B cell (primary cell): ENCODE measurements around the gene OR5W2. TPM values are rescaled to one million over a fixed set of nuclear protein-coding genes. Genes with fewer than 3 reads are reported as not detected.

Experiments
- ATAC-seq: fragments of 200-7000 bp; cut with Tn5 transposase; one replicate; pipeline ENCODE4 v1.10.0; 2021; ENCODE audit warnings: low read depth, mild to moderate bottlenecking, moderate number of reproducible peaks, moderate library complexity
- CTCF ChIA-PET: fragments of 350-600 bp; sonication (Branson Sonifier 250); formaldehyde crosslinking; loops from one replicate; lab custom pipeline; 2021; ENCODE audit warnings: antibody characterized with exemption, inconsistent platforms; lab: Charles Lee
- POLR2A ChIA-PET: fragments of 350-600 bp; sonication (Branson Sonifier 250); formaldehyde crosslinking; loops from one replicate; lab custom pipeline; 2021; ENCODE audit warnings: antibody characterized with exemption; lab: Charles Lee
- DNase-seq: peaks from one replicate; pipeline ENCODE4 v3.0.0; 2013
- H2AFZ ChIP-seq: 2 replicates; pipeline ENCODE4 v1.6.1; 2012; ENCODE audit warnings: mild to moderate bottlenecking, low read depth, low read length; ENCODE audit not compliant: insufficient read depth, poor library complexity, severe bottlenecking
- H3K27ac ChIP-seq, 2 donors: 1 replicate in 1 of 2; 2 replicates in 1 of 2; pipeline ENCODE4 v1.5.1; 2012 to 2013; ENCODE audit warnings: low read length in 2 of 2, mild to moderate bottlenecking in 2 of 2, moderate library complexity in 1 of 2
- H3K27me3 ChIP-seq, 4 experiments: fragments of 200-600 bp in 1 of 4; sonication (generic) in 1 of 4; replicated peaks in 1 of 4; 1 replicate in 2 of 4; 2 replicates in 2 of 4; pipeline versions ENCODE4 v1.6.1 to v1.7.0; 2013 to 2016; ENCODE audit warnings: low read length in 3 of 4, mild to moderate bottlenecking in 2 of 4, mixed read lengths in 1 of 4, moderate library complexity in 1 of 4; ENCODE audit not compliant: insufficient read depth in 4 of 4, control insufficient read depth in 3 of 4; ENCODE audit errors: control extremely low read depth in 1 of 4
- H3K36me3 ChIP-seq, 2 experiments: replicated peaks in 1 of 2; 1 replicate in 1 of 2; 2 replicates in 1 of 2; pipeline versions ENCODE4 v1.6.1 to v1.7.1; 2013; ENCODE audit warnings: low read length in 1 of 2; ENCODE audit not compliant: insufficient read depth in 2 of 2, control insufficient read depth in 1 of 2; ENCODE audit errors: control extremely low read depth in 1 of 2, extremely low read depth in 1 of 2
- H3K4me1 ChIP-seq, 2 donors: fragments of 200-600 bp in 1 of 2; sonication (generic) in 1 of 2; 1 replicate in 1 of 2; 2 replicates in 1 of 2; pipeline versions ENCODE4 v1.5.1 to v1.6.1; 2013 to 2017; ENCODE audit warnings: low read length in 2 of 2; ENCODE audit not compliant: control insufficient read depth in 2 of 2, insufficient read depth in 2 of 2
- H3K4me2 ChIP-seq: replicated peaks from 2 replicates; pipeline ENCODE3; 2012; ENCODE audit warnings: mild to moderate bottlenecking, low read depth, low read length; ENCODE audit not compliant: poor library complexity, severe bottlenecking
- H3K4me3 ChIP-seq, 5 experiments: fragments of 200-600 bp in 1 of 5; sonication (generic) in 1 of 5; 1 replicate in 3 of 5; 2 replicates in 2 of 5; pipeline versions ENCODE4 v1.5.1 to v1.7.0; 2011 to 2016; ENCODE audit warnings: low read length in 4 of 5, mild to moderate bottlenecking in 4 of 5, low read depth in 2 of 5, control low read depth in 1 of 5, moderate library complexity in 1 of 5; ENCODE audit not compliant: insufficient read depth in 1 of 5; ENCODE audit errors: control extremely low read depth in 1 of 5, extremely low read depth in 1 of 5
- H3K79me2 ChIP-seq: fragments of 200-600 bp; sonication (generic); one replicate; pipeline ENCODE4 v1.6.0; 2016; ENCODE audit warnings: low read length; ENCODE audit not compliant: control insufficient read depth, insufficient read depth
- H3K9ac ChIP-seq: fragments of 200-600 bp; sonication (generic); 2 replicates; pipeline ENCODE4 v1.6.1; 2017; ENCODE audit warnings: mild to moderate bottlenecking, low read length, moderate library complexity
- H3K9me3 ChIP-seq, 3 donors: one replicate each; pipeline versions ENCODE4 v1.6.1 to v1.7.1; 2013; ENCODE audit warnings: low read length in 2 of 3; ENCODE audit not compliant: control insufficient read depth in 2 of 3, insufficient read depth in 1 of 3; ENCODE audit errors: control extremely low read depth in 1 of 3
- H4K20me1 ChIP-seq: 2 replicates; pipeline ENCODE4 v1.6.0; 2012; ENCODE audit warnings: mild to moderate bottlenecking, low read length; ENCODE audit not compliant: insufficient read depth, control insufficient read depth, poor library complexity, severe bottlenecking
- H3K27ac Mint-ChIP-seq: one replicate; pipeline ENCODE4 v1.8.0; 2021; ENCODE audit warnings: mixed read lengths
- H3K27me3 Mint-ChIP-seq: one replicate; pipeline ENCODE4 v1.8.0; 2021; ENCODE audit warnings: mixed read lengths
- H3K4me1 Mint-ChIP-seq: one replicate; pipeline ENCODE4 v1.8.0; 2021; ENCODE audit warnings: mixed read lengths
- H3K4me3 Mint-ChIP-seq: one replicate; pipeline ENCODE4 v1.8.0; 2021; ENCODE audit warnings: mixed read lengths
- H3K9me3 Mint-ChIP-seq: one replicate; pipeline ENCODE4 v1.8.0; 2022; ENCODE audit warnings: mixed read lengths; ENCODE audit not compliant: insufficient read depth
- CTCF ChIP-seq: fragments of 200-600 bp; IDR thresholded peaks from one replicate; pipeline ENCODE4 v1.8.0; 2022; ENCODE audit warnings: antibody characterized with exemption, mild to moderate bottlenecking
- EZH2 ChIP-seq: IDR thresholded peaks from 2 replicates; pipeline ENCODE4 v1.6.1; 2012; ENCODE audit warnings: borderline replicate concordance, low read depth, mild to moderate bottlenecking, moderate library complexity, low read length; ENCODE audit not compliant: insufficient read depth, poor library complexity, severe bottlenecking
- WGBS: methylation state at CpG from one replicate; pipeline ENCODE4 v1.1.5; 2013; ENCODE audit warnings: missing lambda C conversion rate; ENCODE audit not compliant: insufficient coverage; 5-methylcytosine and 5-hydroxymethylcytosine counted together
- intact Hi-C: fragments of 100-400 bp; cut with micrococcal nuclease; formaldehyde crosslinking; loops from one replicate; pipeline ENCODE4 v1.10.0; 2022
- polyA minus RNA-seq: library from RNA; depleted of rRNA, polyadenylated mRNA; stranded (reverse); fragments of >200 nt; gene quantifications from 2 replicates; pipeline ENCODE4 v1.2.3, GENCODE V29; 2012
- polyA plus RNA-seq: library from polyadenylated mRNA; depleted of rRNA; stranded (reverse); fragments of >200 nt; gene quantifications from 2 replicates; pipeline ENCODE4 v1.2.3, GENCODE V29; 2012
- total RNA-seq, 2 donors: library from RNA; stranded (reverse); fragments of 120-200 nt in 1 of 2; gene quantifications; 1 replicate in 1 of 2; 2 replicates in 1 of 2; pipeline versions ENCODE4 v1.2.3 to v1.2.4, GENCODE V29; 2013 to 2022

The OR5W2 gene
- total RNA-seq: not detected in 2 replicates
- total RNA-seq (2013): not detected
- polyA plus RNA-seq: not detected in 2 replicates
- polyA minus RNA-seq: not detected in 2 replicates

GRCh38 chr11:55914482-55914881 lies at the start of gene OR5W2:
TSS of gene OR5W2 (minus strand) at chr11:55914582. CDS start at chr11:55914582, 0 bp downstream.
- Histone ChIP-seq H3K9ac (no peak within 1 kb of the TSS), H3K27me3 (no peaks in the 10 kb centered on the region), H2AFZ (no peak within 1 kb of the TSS), H3K4me3 (no peak within 1 kb of the TSS), H3K79me2 (no peaks in the 10 kb centered on the region), H3K4me1 (no peaks in the 10 kb centered on the region), H3K9me3 (no peaks in the 10 kb centered on the region), H3K27ac (no peak within 1 kb of the TSS), H3K4me2 (no peak within 1 kb of the TSS), H4K20me1 (no peaks in the 10 kb centered on the region), H3K36me3 (no peaks in the 10 kb centered on the region)
- no peak for DNase-seq
- Mint-ChIP-seq H3K27me3 (no peaks in the 10 kb centered on the region), H3K4me3 (no peak within 1 kb of the TSS), H3K4me1 (no peaks in the 10 kb centered on the region), H3K9me3 (no peaks in the 10 kb centered on the region), H3K27ac (no peak within 1 kb of the TSS)
- ChIA-PET POLR2A (no interaction called here), CTCF (no interaction called here)
- no peak for ATAC-seq
- TF ChIP-seq EZH2 (no peak), CTCF (no peak)
- intact Hi-C loops: no loop called here
- WGBS: no CpG with 5 or more reads among the region's 1 CpG

GRCh38 chr11:55956521-55956920 lies 42.1 kb upstream of the OR5W2 start:
- no peaks in the 10 kb centered on the region for H3K4me1 ChIP-seq
- no peak overlapping the region for H3K4me2 ChIP-seq
- H3K27ac ChIP-seq: no peak overlapping the region
- H3K9me3 ChIP-seq: peaks cover 0 to 3% (median 0%) of the 10 kb centered on the region in 3 donors
- H3K27me3 ChIP-seq: no peaks in the 10 kb centered on the region
- Mint-ChIP-seq H3K9me3 (peaks cover 4% of the 10 kb centered on the region), H3K4me1 (no peaks in the 10 kb centered on the region), H3K27ac (no peak overlapping the region), H3K27me3 (no peaks in the 10 kb centered on the region), H3K4me3 (no peak overlapping the region)
- CTCF ChIA-PET: no interaction called here
- DNase-seq (no peak), ATAC-seq (no peak)
- H3K36me3 ChIP-seq: no peaks in the 10 kb centered on the region
- POLR2A ChIA-PET: no interaction called here
- TF ChIP-seq CTCF (no peak), EZH2 (no peak)
- H3K4me3 ChIP-seq: no peak overlapping the region
- WGBS: 83% methylated on average over 1 of the region's 4 CpGs
- intact Hi-C loops: no loop called here
- H3K9ac ChIP-seq: no peak overlapping the region
- H4K20me1 ChIP-seq: no peaks in the 10 kb centered on the region
- no peaks in the 10 kb centered on the region for H3K79me2 ChIP-seq
- no peak overlapping the region for H2AFZ ChIP-seq
